Osteoblast (primary cell): ENCODE results near the gene F13A1. TPM values are rescaled to one million over a fixed set of nuclear protein-coding genes. Genes with fewer than 3 reads are reported as not detected.

Source experiments
- DNase-seq: peaks from one replicate; pipeline ENCODE4 v3.0.0; 2011; ENCODE audit warnings: low spot score, mixed read lengths; ENCODE audit not compliant: insufficient read length; ENCODE audit errors: missing footprints
- H2AFZ ChIP-seq: 2 replicates; pipeline ENCODE4 v1.6.0; 2011; ENCODE audit warnings: mild to moderate bottlenecking, low read length
- H3K27ac ChIP-seq: 2 replicates; pipeline ENCODE4 v1.5.1; 2011; ENCODE audit warnings: mild to moderate bottlenecking, low read depth, low read length, moderate library complexity
- H3K27me3 ChIP-seq: 2 replicates; pipeline ENCODE4 v1.6.0; 2012; ENCODE audit warnings: mild to moderate bottlenecking, control low read depth, inconsistent platforms, low read length, moderate library complexity; ENCODE audit not compliant: insufficient read depth
- H3K36me3 ChIP-seq: 2 replicates; pipeline ENCODE4 v1.5.1; 2011; ENCODE audit warnings: mild to moderate bottlenecking, low read length, control low read depth, moderate library complexity; ENCODE audit not compliant: insufficient read depth
- H3K4me1 ChIP-seq: 2 replicates; pipeline ENCODE4 v1.5.1; 2011; ENCODE audit warnings: mild to moderate bottlenecking, low read length, control low read depth, moderate library complexity; ENCODE audit not compliant: insufficient read depth
- H3K4me2 ChIP-seq: 2 replicates; pipeline ENCODE4 v1.6.0; 2011; ENCODE audit warnings: mild to moderate bottlenecking, low read length; ENCODE audit not compliant: insufficient read depth
- H3K4me3 ChIP-seq: fragments of 200-600 bp; sonication (generic); 3 replicates; pipeline ENCODE4 v1.5.1; 2012; ENCODE audit warnings: mild to moderate bottlenecking, low read length, inconsistent platforms; ENCODE audit not compliant: insufficient read depth
- H3K79me2 ChIP-seq: 2 replicates; pipeline ENCODE4 v1.6.0; 2012; ENCODE audit warnings: mild to moderate bottlenecking, low read length, control low read depth, inconsistent platforms; ENCODE audit not compliant: insufficient read depth
- H3K9me3 ChIP-seq: 2 replicates; pipeline ENCODE4 v1.5.1; 2011; ENCODE audit warnings: low read depth, low read length, control low read depth
- H4K20me1 ChIP-seq: 2 replicates; pipeline ENCODE4 v1.6.0; 2012; ENCODE audit warnings: mild to moderate bottlenecking, low read length, control low read depth; ENCODE audit not compliant: insufficient read depth
- CTCF ChIP-seq: IDR thresholded peaks from 2 replicates; pipeline ENCODE4 v1.5.1; 2011; ENCODE audit warnings: mild to moderate bottlenecking, low read depth, low read length, moderate library complexity; ENCODE audit errors: extremely low read depth
- total RNA-seq: library from RNA; depleted of rRNA; stranded (reverse); fragments of >200 nt; gene quantifications from 2 replicates; pipeline ENCODE4 v1.2.3, GENCODE V29; 2012

F13A1 gene
- total RNA-seq, 1 donor, result under 0.01 TPM

GRCh38 chr6:6217855-6218758 is 102.4 kb downstream of the F13A1 start:
- no peak for DNase-seq
- Histone ChIP-seq H3K4me1 (no peaks in the 10 kb centered on the region), H3K27ac (no peak overlapping the region), H3K4me2 (peak overlapping the region; percentile 12), H3K27me3 (no peaks in the 10 kb centered on the region), H3K79me2 (no peaks in the 10 kb centered on the region), H3K4me3 (peak overlapping the region; percentile 14), H3K36me3 (no peaks in the 10 kb centered on the region), H3K9me3 (no peaks in the 10 kb centered on the region), H2AFZ (no peak overlapping the region), H4K20me1 (no peaks in the 10 kb centered on the region)
- TF ChIP-seq CTCF, result no peak

GRCh38 chr6:6210994-6211393 is 109.5 kb downstream of the F13A1 start:
- Histone ChIP-seq H3K4me3 (no peak overlapping the region), H3K4me1 (no peaks in the 10 kb centered on the region), H3K9me3 (no peaks in the 10 kb centered on the region), H3K36me3 (no peaks in the 10 kb centered on the region), H3K79me2 (no peaks in the 10 kb centered on the region), H3K27me3 (no peaks in the 10 kb centered on the region), H2AFZ (no peak overlapping the region), H4K20me1 (no peaks in the 10 kb centered on the region), H3K4me2 (no peak overlapping the region), H3K27ac (no peak overlapping the region)
- DNase-seq, result no peak
- no peak for TF ChIP-seq CTCF

- no peaks in the 10 kb centered on the region for H3K36me3 ChIP-seq
- no peaks in the 10 kb centered on the region for H3K9me3 ChIP-seq
- H3K4me3 ChIP-seq, result no peak overlapping the region
- DNase-seq, result no peak
- H3K79me2 ChIP-seq, result no peaks in the 10 kb centered on the region
- H3K4me1 ChIP-seq, result no peaks in the 10 kb centered on the region
- no peak overlapping the region for H2AFZ ChIP-seq
- H4K20me1 ChIP-seq, result no peaks in the 10 kb centered on the region
- TF ChIP-seq CTCF, result no peak
- no peaks in the 10 kb centered on the region for H3K27me3 ChIP-seq
- H3K4me2 ChIP-seq, result no peak overlapping the region
- H3K27ac ChIP-seq, result no peak overlapping the region
Observed at GRCh38 chr6:6202886-6203285, 117.6 kb downstream of the F13A1 start.

- Histone ChIP-seq H3K9me3 (no peaks in the 10 kb centered on the region), H3K27ac (no peak overlapping the region), H3K4me3 (no peak overlapping the region), H3K79me2 (no peaks in the 10 kb centered on the region), H3K4me2 (no peak overlapping the region), H3K27me3 (no peaks in the 10 kb centered on the region), H4K20me1 (no peaks in the 10 kb centered on the region), H2AFZ (no peak overlapping the region), H3K36me3 (no peaks in the 10 kb centered on the region), H3K4me1 (no peaks in the 10 kb centered on the region)
- no peak for DNase-seq
- no peak for TF ChIP-seq CTCF
Observed at GRCh38 chr6:6201200-6201599, 119.3 kb downstream of the F13A1 start.
